Aorta (tissue), 5 donors: Measurements from ENCODE around the gene CPNE4. TPM values are rescaled to one million over a fixed set of nuclear protein-coding genes. Genes with fewer than 3 reads are reported as not detected.

ENCODE experiments used
- ATAC-seq: fragments of 200-7000 bp; cut with Tn5 transposase; one replicate; pipeline ENCODE4 v1.9.1; 2022; ENCODE audit warnings: moderate library complexity; ENCODE audit not compliant: low FRiP score
- DNase-seq, 2 donors: peaks; one replicate each; pipeline ENCODE4 v3.0.0-alpha.2; 2020
- H3K27ac ChIP-seq, 2 donors: one replicate each; pipeline ENCODE4 v1.5.1; 2013; ENCODE audit warnings: low read length in 2 of 2, mild to moderate bottlenecking in 2 of 2, moderate library complexity in 2 of 2, control low read depth in 1 of 2, inconsistent platforms in 1 of 2, low read depth in 1 of 2
- H3K27me3 ChIP-seq, 2 donors: one replicate each; pipeline ENCODE4 v1.6.1; 2013; ENCODE audit warnings: control low read depth in 1 of 2, low read length in 1 of 2, mild to moderate bottlenecking in 1 of 2, moderate library complexity in 1 of 2; ENCODE audit not compliant: insufficient read depth in 2 of 2, control insufficient read depth in 1 of 2
- H3K36me3 ChIP-seq, 2 donors: one replicate each; pipeline ENCODE4 v1.6.1; 2013; ENCODE audit warnings: control low read depth in 1 of 2, low read length in 1 of 2, mild to moderate bottlenecking in 1 of 2; ENCODE audit not compliant: insufficient read depth in 2 of 2, control insufficient read depth in 1 of 2
- H3K4me1 ChIP-seq, 2 donors: one replicate each; pipeline ENCODE4 v1.6.1; 2013; ENCODE audit warnings: low read length in 2 of 2, control low read depth in 1 of 2, mild to moderate bottlenecking in 1 of 2, moderate library complexity in 1 of 2; ENCODE audit not compliant: insufficient read depth in 2 of 2, control insufficient read depth in 1 of 2
- H3K4me3 ChIP-seq, 2 donors: one replicate each; pipeline ENCODE4 v1.5.1; 2013; ENCODE audit warnings: low read length in 2 of 2, control low read depth in 1 of 2, mild to moderate bottlenecking in 1 of 2
- H3K9me3 ChIP-seq: one replicate; pipeline ENCODE4 v1.6.1; 2013; ENCODE audit warnings: mild to moderate bottlenecking, low read length; ENCODE audit not compliant: control insufficient read depth
- WGBS, 2 donors: extraction: QIAGEN DNeasy Blood & Tissue Kit; methylation state at CpG; one replicate each; pipeline ENCODE4 v1.1.7; 2013; 5-methylcytosine and 5-hydroxymethylcytosine counted together
- intact Hi-C, 2 donors: fragments of 100-400 bp; cut with DNase I; formaldehyde crosslinking; loops; one replicate each; pipeline versions ENCODE4 v1.14.2 to v1.15.0; 2022
- polyA plus RNA-seq, 2 donors: library from polyadenylated mRNA; stranded (reverse); fragments of 200-250 nt; gene quantifications; one replicate each; pipeline ENCODE4 v1.2.3, GENCODE V29; 2013
- total RNA-seq, 2 donors: library from RNA; stranded (reverse); fragmentation: NEBNext Ultra II Directional; extraction: Animal tissue kit (Norgen Biotek cat#: 25700); gene quantifications; one replicate each; pipeline ENCODE4 v1.2.1, GENCODE V29; 2021
- donor health status: healthy with polysubstance abuse.
- donor health status: Bipolar disorder and iron deficiency.
- donor health status: DM: no; HTN: no; CAD: no.
- donor health status: DM: no; HTN: no; CAD: no.
- donor health status: DM: yes; HTN: yes; CAD: no.

CPNE4 gene
- total and polyA plus RNA-seq, 4 donors, result 0.45 to 2.2 (median 1.1) TPM

GRCh38 chr3:132032959-132033358, 1.9 kb downstream of the CPNE4 start:
- intact Hi-C loops, result no loop called here
- Histone ChIP-seq H3K27me3 (no peaks in the 10 kb centered on the region), H3K4me1 (no peaks in the 10 kb centered on the region), H3K36me3 (no peaks in the 10 kb centered on the region), H3K27ac (no peak overlapping the region), H3K9me3 (no peaks in the 10 kb centered on the region), H3K4me3 (no peak overlapping the region)
- ATAC-seq, result no peak
- WGBS, 2 donors, result 31 to 34% methylated on average over 8 of the region's 8 CpGs
- no peak for DNase-seq

- Histone ChIP-seq H3K4me1 (no peaks in the 10 kb centered on the region), H3K27me3 (no peaks in the 10 kb centered on the region), H3K36me3 (no peaks in the 10 kb centered on the region), H3K4me3 (no peak overlapping the region), H3K9me3 (no peaks in the 10 kb centered on the region), H3K27ac (no peak overlapping the region)
- peak; percentile 80 for ATAC-seq
- WGBS, 2 donors, result 21 to 22% methylated on average over 15 of the region's 15 CpGs
- intact Hi-C loops, result loop anchor here (1.0 to 10.0 kb wide), 2 partner anchors 235 to 525 kb away; partner anchors contain the start of gene MRPL3 (in 1 of the 2)
- DNase-seq, result peak; percentile 85 to 93
Observed at GRCh38 chr3:132029182-132029902, 5.5 kb downstream of the CPNE4 start.

GRCh38 chr3:132022914-132023313, 11.9 kb downstream of the CPNE4 start:
- Histone ChIP-seq H3K27ac (no peak overlapping the region), H3K4me1 (no peaks in the 10 kb centered on the region), H3K36me3 (no peaks in the 10 kb centered on the region), H3K9me3 (no peaks in the 10 kb centered on the region), H3K4me3 (no peak overlapping the region), H3K27me3 (peaks cover 0 to 1% of the 10 kb centered on the region in 2 donors)
- WGBS, 2 donors, result 75 to 85% methylated on average over 7 of the region's 7 CpGs
- DNase-seq (no peak), ATAC-seq (no peak)
- intact Hi-C loops, result loop anchor here in 1 of 2 donors (10.0 kb wide), 1 partner anchor 518 kb away; the partner anchor contains the start of gene MRPL3

- ATAC-seq (no peak), DNase-seq (no peak)
- intact Hi-C loops, result loop anchor here in 1 of 2 donors (10.0 kb wide), 1 partner anchor 515 kb away; the partner anchor contains the start of gene MRPL3
- 34 to 47% methylated on average over 3 of the region's 3 CpGs for WGBS, 2 donors
- Histone ChIP-seq H3K4me3 (no peak overlapping the region), H3K9me3 (no peaks in the 10 kb centered on the region), H3K4me1 (no peaks in the 10 kb centered on the region), H3K36me3 (no peaks in the 10 kb centered on the region), H3K27ac (no peak overlapping the region), H3K27me3 (peaks cover 0 to 1% of the 10 kb centered on the region in 2 donors)
Observed at GRCh38 chr3:132020058-132020457, 14.8 kb downstream of the CPNE4 start.

- intact Hi-C loops, result no loop called here
- H3K36me3 ChIP-seq, result no peaks in the 10 kb centered on the region
- H3K4me3 ChIP-seq, result no peak overlapping the region
- no peaks in the 10 kb centered on the region for H3K4me1 ChIP-seq
- ATAC-seq (no peak), DNase-seq (no peak)
- H3K9me3 ChIP-seq, result no peaks in the 10 kb centered on the region
- 92 to 94% methylated on average over 3 of the region's 3 CpGs for WGBS, 2 donors
- peaks cover 0 to 1% of the 10 kb centered on the region in 2 donors for H3K27me3 ChIP-seq
- H3K27ac ChIP-seq, result no peak overlapping the region
Observed at GRCh38 chr3:132017137-132017536, 17.7 kb downstream of the CPNE4 start.

GRCh38 chr3:132016061-132017041, 18.5 kb downstream of the CPNE4 start:
- Histone ChIP-seq H3K27me3 (no peaks in the 10 kb centered on the region), H3K4me1 (no peaks in the 10 kb centered on the region), H3K9me3 (no peaks in the 10 kb centered on the region), H3K27ac (no peak overlapping the region), H3K4me3 (no peak overlapping the region), H3K36me3 (no peaks in the 10 kb centered on the region)
- intact Hi-C loops, result no loop called here
- no peak for ATAC-seq
- no peak for DNase-seq
- 68 to 73% methylated on average over 7 of the region's 7 CpGs for WGBS, 2 donors

GRCh38 chr3:132014105-132014504, 20.7 kb downstream of the CPNE4 start:
- intact Hi-C loops, result no loop called here
- DNase-seq (no peak), ATAC-seq (no peak)
- Histone ChIP-seq H3K4me1 (no peaks in the 10 kb centered on the region), H3K36me3 (no peaks in the 10 kb centered on the region), H3K4me3 (no peak overlapping the region), H3K27ac (no peak overlapping the region), H3K27me3 (peaks cover 0 to 2% of the 10 kb centered on the region in 2 donors), H3K9me3 (no peaks in the 10 kb centered on the region)
- WGBS, 2 donors, result 58 to 66% methylated on average over 3 of the region's 3 CpGs

- no peak for ATAC-seq
- Histone ChIP-seq H3K4me1 (peaks cover 0 to 3% of the 10 kb centered on the region in 2 donors), H3K36me3 (no peaks in the 10 kb centered on the region), H3K4me3 (no peak overlapping the region), H3K9me3 (no peaks in the 10 kb centered on the region), H3K27ac (no peak overlapping the region), H3K27me3 (peaks cover 0 to 2% of the 10 kb centered on the region in 2 donors)
- DNase-seq, result no peak
- intact Hi-C loops, result no loop called here
Observed at GRCh38 chr3:132009241-132009640, 25.6 kb downstream of the CPNE4 start.
